ENCODE data around the gene POPDC3.
"Not testable (repeated sequence)": the region's sequence is repeated elsewhere in the genome, so short reads cannot be mapped to it uniquely, and the experiment has no call there.

Gene POPDC3

DNA sequence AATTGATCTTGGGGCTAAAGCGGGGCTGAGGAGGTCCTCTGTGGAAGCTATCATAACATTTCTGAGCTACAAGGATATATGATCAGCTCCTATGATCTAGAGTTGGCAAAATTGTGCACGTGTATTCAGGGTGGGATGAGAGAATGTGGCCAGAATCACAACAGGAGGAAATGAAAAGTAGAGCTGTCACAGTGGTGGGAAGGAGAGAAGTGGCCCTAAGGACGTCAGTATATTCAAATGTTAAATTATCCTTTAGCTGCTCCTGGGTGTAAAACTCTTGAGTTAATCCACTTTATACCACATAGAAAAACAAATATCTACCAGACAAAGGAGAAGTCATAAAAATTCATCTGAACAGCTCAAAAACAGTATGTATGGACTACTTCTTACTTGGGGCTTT lies 14.8 kb upstream of the POPDC3 start:
- DNase-seq (ENCODE audit: low read depth in 2 of 2) = no peak

- DNase-seq (ENCODE audit: low read depth in 2 of 2) = no peak
Measured at GRCh38 chr6:105194106-105194505, 14.3 kb upstream of the POPDC3 start.

- no peak for DNase-seq (ENCODE audit: low read depth in 2 of 2)
Measured at GRCh38 chr6:105193647-105194046, 13.8 kb upstream of the POPDC3 start.

- no peak for DNase-seq (ENCODE audit: low read depth in 2 of 2)
Measured at GRCh38 chr6:105192707-105193465, 13.1 kb upstream of the POPDC3 start.

GRCh38 chr6:105191351-105191750 lies 11.5 kb upstream of the POPDC3 start:
- no peak for DNase-seq (ENCODE audit: low read depth in 2 of 2)

GRCh38 chr6:105189026-105189820 lies 9.4 kb upstream of the POPDC3 start:
- DNase-seq (ENCODE audit: low read depth in 2 of 2) = no peak

DNA sequence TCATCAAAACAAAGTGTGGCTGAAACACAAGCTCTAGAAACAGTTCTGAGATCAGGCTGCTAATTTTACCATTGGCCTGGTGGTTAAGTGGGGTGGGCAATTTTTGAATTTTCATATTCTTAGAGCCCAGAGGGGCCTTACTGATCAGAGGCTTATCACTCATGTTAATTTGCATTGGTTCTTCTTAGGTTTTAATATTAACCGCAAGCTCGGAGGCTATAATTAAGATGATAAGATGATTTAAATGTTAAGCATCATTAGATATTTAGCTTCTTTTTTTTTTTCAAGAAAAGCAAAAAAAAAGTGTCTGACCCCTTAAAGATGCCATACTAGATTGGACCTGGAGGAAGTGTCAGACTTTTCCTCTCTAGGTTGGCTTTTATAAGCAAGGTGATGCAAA lies 8.4 kb upstream of the POPDC3 start:
- DNase-seq (ENCODE audit: low read depth in 2 of 2) = no peak

DNA sequence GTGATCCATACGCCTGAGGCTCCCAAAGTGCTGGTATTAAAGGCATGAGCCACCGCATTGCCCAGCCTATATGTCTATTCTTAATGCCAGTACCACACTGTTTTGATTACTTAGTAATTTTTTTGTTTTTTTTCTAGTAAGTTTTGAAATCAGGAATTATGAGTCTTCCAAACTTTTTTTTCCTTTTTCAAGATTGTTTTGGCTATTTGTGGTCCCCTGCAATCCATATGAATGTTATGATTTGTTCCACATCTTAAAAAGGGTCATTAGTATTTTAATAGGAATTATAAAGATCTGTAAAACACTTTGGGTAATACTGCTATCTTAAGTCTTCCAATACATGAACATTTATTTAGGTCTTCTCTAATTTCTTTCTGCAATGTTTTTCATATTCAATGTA lies 6.8 kb upstream of the POPDC3 start:
- DNase-seq (ENCODE audit: low read depth in 2 of 2) = no peak

DNA sequence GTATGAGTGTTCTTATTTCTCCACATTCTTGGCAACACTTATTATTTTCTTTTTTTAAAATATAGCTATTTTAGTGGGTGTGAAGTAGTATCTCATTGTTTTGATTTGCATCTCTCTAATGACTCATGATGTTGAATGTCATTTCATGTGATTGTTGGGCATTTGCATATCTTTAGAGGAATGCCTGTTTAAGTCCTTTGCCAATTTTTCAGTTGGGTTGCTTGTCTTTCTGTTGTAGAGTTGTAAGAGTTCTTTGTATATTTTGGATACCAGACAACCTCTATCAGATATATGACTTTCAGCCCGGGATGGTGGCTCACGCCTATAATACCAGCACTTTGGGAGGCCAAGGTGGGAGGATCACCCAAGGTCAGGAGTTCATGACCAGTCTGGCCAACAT lies 5.1 kb upstream of the POPDC3 start:
- no peak for DNase-seq (ENCODE audit: low read depth in 2 of 2)

DNA sequence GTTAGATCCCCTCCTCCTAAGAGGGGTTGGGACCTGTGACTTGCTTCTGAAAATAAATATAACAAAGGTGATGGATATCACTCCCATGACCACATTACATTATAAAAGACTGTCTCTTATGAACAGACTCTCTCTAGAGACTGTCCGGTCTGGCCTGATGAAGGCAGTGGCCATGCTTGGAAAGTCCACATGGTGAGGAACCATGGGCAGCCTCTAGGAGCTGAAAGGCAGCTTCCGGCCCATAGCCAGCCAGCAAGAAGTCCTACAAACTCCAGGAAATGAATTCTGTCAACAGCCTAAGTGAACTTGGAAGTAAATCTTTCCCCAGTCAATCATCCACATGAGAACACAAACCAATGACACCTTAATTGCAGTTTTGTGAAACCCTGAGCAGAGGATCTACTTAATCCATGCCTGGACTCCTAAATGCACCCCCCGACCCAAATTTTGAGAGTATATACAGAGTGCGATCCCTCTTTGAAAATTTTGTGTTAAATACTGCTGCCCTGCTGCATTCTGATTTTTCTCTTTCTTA lies 2.2 kb upstream of the POPDC3 start:
- no peak for DNase-seq (ENCODE audit: low read depth in 2 of 2)

DNA sequence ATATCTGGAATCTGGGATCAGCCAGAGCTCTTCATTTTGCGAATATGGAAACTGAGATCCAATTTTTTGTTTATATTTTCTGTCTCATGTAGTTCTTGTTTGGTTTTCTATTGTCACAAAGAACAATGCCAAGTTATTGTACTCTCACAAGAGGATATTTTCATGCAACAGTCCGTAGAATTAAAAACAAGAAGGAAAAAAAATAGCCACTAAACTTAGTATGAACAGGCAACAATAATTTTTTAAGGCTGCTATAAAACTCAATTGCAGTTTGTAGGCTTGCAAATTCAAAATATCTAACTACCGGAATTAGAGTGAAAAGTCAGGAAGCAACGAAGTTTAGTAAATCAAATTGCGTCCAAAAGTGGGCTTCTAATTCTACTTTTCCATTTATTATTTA lies 1.2 kb downstream of the POPDC3 start:
- DNase-seq (ENCODE audit: low read depth in 2 of 2) = no peak

DNA sequence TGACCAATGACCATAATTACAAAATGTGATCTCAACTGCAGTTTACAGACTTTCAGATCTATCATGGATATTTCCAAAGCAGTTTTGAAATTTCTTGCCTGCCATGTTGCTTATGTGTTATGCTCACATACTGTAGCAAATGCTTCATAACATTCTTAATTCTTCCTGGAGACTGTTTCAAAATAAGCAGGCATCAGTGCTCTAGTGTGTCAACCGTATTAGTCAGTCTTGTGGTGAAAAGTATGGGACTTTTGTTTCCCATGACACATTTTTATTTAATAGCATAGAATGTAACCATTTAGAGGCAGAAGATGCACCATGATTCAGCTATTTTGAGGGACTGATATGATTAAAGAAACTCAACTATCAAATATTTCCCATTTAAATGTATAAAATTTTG lies 1.7 kb downstream of the POPDC3 start:
- no peak for DNase-seq (ENCODE audit: low read depth in 2 of 2)

DNA sequence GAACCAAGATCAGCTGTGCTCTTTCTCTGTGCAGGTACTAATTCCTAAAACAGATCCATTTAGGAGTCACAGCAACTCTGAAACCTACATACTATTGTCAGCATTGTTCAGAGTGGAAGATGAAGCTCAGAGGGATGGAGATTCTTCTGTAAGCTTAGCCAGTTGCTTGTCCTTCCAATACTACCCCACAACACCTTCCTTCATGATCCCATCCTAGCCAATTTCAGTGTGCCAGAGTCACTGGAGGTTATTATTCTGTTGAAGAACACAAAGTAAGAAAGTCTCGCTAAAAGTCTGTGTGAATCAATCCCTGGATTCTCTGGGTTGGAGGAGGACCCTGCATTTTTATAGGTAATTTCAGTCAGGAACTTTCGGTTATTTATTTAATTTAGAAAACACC lies 2.3 kb downstream of the POPDC3 start:
- DNase-seq (ENCODE audit: low read depth in 2 of 2) = no peak

GRCh38 chr6:105174512-105174911 lies 5.3 kb downstream of the POPDC3 start:
- DNase-seq (ENCODE audit: low read depth in 2 of 2) = no peak

GRCh38 chr6:105172515-105172914 lies 7.3 kb downstream of the POPDC3 start:
- not testable (repeated sequence) for DNase-seq (ENCODE audit: low read depth in 2 of 2)

DNA sequence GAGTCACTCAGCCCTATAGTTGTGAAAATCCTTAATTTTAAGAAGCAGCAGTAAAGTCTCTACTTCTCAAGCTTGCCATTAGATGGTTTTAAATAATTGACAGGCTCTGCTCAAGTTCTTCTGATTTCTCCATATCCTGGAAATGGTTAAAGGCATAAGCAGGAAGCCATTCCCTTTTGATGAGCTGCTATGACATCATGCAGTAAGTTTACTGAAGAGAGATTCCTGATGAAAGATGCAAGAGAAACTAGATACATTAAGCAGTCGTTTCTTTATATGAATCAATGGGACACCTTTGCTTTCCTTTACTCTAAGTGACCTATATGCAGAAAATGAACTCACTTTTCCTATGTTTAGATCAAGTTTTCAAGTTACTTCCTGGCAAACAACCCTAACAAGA lies 9.8 kb downstream of the POPDC3 start:
- DNase-seq (ENCODE audit: low read depth in 2 of 2) = no peak

GRCh38 chr6:105167914-105168313 lies 11.9 kb downstream of the POPDC3 start:
- no peak for DNase-seq (ENCODE audit: low read depth in 2 of 2)

DNA sequence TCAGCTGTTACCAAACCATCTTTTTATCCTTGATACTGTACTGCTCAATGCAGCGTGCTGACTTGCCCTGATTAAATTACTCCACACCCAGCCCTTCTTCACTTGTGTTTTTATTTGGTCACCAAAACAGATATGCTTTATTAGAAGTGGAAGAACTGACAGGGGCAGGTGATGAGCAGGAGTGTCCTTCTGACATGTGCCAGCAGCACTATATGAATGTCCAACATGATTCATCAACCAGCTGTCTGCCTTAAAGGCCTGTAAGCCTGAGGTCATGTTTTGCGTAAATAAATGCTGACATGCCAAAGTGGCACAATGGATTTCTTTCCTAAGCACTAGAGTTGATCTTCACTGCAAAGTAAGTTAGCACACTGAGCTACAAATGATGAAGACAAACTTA lies 15.4 kb downstream of the POPDC3 start:
- no peak for DNase-seq (ENCODE audit: low read depth in 2 of 2)

- DNase-seq (ENCODE audit: low read depth in 2 of 2) = no peak
Measured at GRCh38 chr6:105163183-105163582, 16.6 kb downstream of the POPDC3 start.

DNA sequence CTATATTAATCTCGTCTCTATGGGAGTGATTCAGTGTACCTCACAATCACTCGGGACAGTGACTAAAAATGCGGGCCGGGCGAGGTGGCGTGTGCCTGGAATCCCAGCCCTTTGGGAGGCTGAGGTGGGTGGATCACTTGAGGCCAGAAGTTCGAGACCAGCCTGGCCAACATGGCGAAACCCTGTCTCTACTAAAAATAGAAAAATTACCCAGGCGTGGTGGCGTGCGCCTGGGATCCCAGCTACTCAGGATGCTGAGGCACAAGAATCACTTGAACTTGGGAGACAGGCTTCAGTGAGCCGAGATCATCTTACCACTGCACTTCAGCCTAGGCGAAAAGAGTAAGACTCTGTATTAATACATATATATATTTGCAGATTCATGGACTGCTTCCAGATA lies 17.4 kb downstream of the POPDC3 start:
- no peak for DNase-seq (ENCODE audit: low read depth in 2 of 2)

DNA sequence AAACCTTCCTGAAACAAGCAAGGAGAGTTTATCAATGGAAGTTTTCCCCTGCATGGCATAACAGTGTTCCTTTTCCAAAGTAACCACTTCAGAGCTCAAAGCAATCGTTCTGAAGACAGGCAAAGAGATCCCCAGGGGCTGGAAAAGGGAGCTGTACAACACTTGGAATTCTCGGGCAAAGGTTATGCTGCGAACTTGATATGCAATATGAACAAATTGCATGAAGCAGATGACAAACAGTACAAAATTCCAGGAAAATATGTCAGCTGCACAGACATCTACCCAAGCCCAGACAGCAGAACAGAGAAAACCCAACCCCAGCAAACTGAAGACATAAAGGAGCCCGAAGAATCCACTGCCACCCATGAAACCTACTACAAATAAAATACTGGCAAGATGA lies 18.4 kb downstream of the POPDC3 start:
- no peak for DNase-seq (ENCODE audit: low read depth in 2 of 2)

GRCh38 chr6:105153676-105154075 lies 26.1 kb downstream of the POPDC3 start:
- DNase-seq (ENCODE audit: low read depth in 2 of 2) = no peak

- no peak for DNase-seq (ENCODE audit: low read depth in 2 of 2)
Measured at GRCh38 chr6:105152880-105153279, 26.9 kb downstream of the POPDC3 start.

All from stimulated activated CD8-positive, alpha-beta memory T cell treated with anti-CD3 and anti-CD28 coated beads, Interleukin-7, amount 100 ng/mL, for 1 hour (primary cell).